Measurements from ENCODE around the gene PARP2.

DNA sequence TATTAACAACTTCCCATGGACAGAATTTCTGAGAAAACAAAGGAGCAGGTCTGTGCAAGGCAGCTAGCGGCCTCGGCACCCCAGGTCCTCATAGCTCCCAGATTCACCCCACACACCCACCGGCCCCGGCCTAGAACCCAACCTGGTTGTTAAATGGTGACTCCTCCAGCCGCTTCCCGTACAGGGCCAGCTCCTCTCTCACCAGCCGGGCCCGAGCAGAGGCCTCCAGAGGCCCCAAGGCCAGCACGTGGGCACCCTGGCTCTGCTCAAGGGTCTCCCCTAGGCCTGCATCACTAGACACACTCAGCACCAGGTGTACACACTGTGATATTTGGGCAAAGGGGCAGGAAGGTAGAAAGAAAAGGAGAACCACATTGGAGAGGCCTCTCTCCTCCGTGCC lies 39.6 kb downstream of the PARP2 start:
- no peak for TF ChIP-seq POLR2AphosphoS5 (IDR thresholded peaks at IDR 0.05)
- TF ChIP-seq, protein P1, sequence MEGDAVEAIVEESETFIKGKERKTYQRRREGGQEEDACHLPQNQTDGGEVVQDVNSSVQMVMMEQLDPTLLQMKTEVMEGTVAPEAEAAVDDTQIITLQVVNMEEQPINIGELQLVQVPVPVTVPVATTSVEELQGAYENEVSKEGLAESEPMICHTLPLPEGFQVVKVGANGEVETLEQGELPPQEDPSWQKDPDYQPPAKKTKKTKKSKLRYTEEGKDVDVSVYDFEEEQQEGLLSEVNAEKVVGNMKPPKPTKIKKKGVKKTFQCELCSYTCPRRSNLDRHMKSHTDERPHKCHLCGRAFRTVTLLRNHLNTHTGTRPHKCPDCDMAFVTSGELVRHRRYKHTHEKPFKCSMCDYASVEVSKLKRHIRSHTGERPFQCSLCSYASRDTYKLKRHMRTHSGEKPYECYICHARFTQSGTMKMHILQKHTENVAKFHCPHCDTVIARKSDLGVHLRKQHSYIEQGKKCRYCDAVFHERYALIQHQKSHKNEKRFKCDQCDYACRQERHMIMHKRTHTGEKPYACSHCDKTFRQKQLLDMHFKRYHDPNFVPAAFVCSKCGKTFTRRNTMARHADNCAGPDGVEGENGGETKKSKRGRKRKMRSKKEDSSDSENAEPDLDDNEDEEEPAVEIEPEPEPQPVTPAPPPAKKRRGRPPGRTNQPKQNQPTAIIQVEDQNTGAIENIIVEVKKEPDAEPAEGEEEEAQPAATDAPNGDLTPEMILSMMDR (IDR thresholded peaks at IDR 0.05; ENCODE audit: poor library complexity, severe bottlenecking) = no peak
- no peak for TF ChIP-seq RAD21 (conservative IDR thresholded peaks at IDR 0.05)
- TF ChIP-seq TAF1 (IDR thresholded peaks at IDR 0.05; ENCODE audit: low read depth) = no peak
- no peak for TF ChIP-seq EZH2 (IDR thresholded peaks at IDR 0.05; ENCODE audit: borderline replicate concordance, insufficient read depth, low read length, poor library complexity, severe bottlenecking)
- no peak for TF ChIP-seq MXI1 (conservative IDR thresholded peaks at IDR 0.05; ENCODE audit: poor library complexity, severe bottlenecking)
- TF ChIP-seq EP300 (conservative IDR thresholded peaks at IDR 0.05; ENCODE audit: poor library complexity, severe bottlenecking) = no peak
